Measurements from ENCODE around the gene WFDC1. TPM values are rescaled to one million over a fixed set of nuclear protein-coding genes. Genes with fewer than 3 reads are reported as not detected.

The WFDC1 gene
- total and polyA plus RNA-seq, 2 donors (not counting 1 experiment from before 2014, with no cell fraction given), result 32.1 to 34.0 TPM

- Histone ChIP-seq H3K4me2 (ENCODE audit: extremely low read depth, insufficient read depth, low read length) (no peak overlapping the region), H3K4me1 (ENCODE audit: control insufficient read depth, extremely low read depth, insufficient read depth, low read length) (peaks cover 3% of the 10 kb centered on the region), H3K27me3 (ENCODE audit: control insufficient read depth, insufficient read depth, low read length) (peaks cover under 1% of the 10 kb centered on the region), H2AFZ (ENCODE audit: low read length) (no peak overlapping the region), H3K36me3 (ENCODE audit: control insufficient read depth, insufficient read depth, low read length) (no peaks in the 10 kb centered on the region), H4K20me1 (ENCODE audit: control insufficient read depth, extremely low read depth, insufficient read depth, low read length) (no peaks in the 10 kb centered on the region), H3K4me3 (replicated peaks in 1 of 4; ENCODE audit: control extremely low read depth in 1 of 4, insufficient read depth in 1 of 4, low read depth in 3 of 4, low read length in 4 of 4) (no peak overlapping the region), H3K27ac (ENCODE audit: insufficient read depth, low read length) (no peak overlapping the region), H3K9ac (ENCODE audit: insufficient read depth, low read length) (no peak overlapping the region), H3K79me2 (ENCODE audit: control insufficient read depth, insufficient read depth, low read length) (no peaks in the 10 kb centered on the region), H3K9me3 (ENCODE audit: control insufficient read depth, insufficient read depth, low read depth, low read length) (no peaks in the 10 kb centered on the region)
- DNase-seq (ENCODE audit: low read depth in 2 of 2), result no peak
- TF ChIP-seq CTCF (conservative IDR thresholded peaks at IDR 0.05 in 1 of 2, IDR thresholded peaks at IDR 0.05 in 1 of 2; ENCODE audit: low read depth in 1 of 2, low read length in 2 of 2), result no peak
- TF ChIP-seq EZH2 (IDR thresholded peaks at IDR 0.05; ENCODE audit: low read length, missing control alignments), result no peak
Observed at GRCh38 chr16:84307209-84307954, 12.7 kb downstream of the WFDC1 start.

- no peaks in the 10 kb centered on the region for H3K9me3 ChIP-seq (ENCODE audit: control insufficient read depth, insufficient read depth, low read depth, low read length)
- no peak overlapping the region for H3K9ac ChIP-seq (ENCODE audit: insufficient read depth, low read length)
- H3K79me2 ChIP-seq (ENCODE audit: control insufficient read depth, insufficient read depth, low read length), result no peaks in the 10 kb centered on the region
- H4K20me1 ChIP-seq (ENCODE audit: control insufficient read depth, extremely low read depth, insufficient read depth, low read length), result no peaks in the 10 kb centered on the region
- no peak overlapping the region for H3K4me2 ChIP-seq (ENCODE audit: extremely low read depth, insufficient read depth, low read length)
- TF ChIP-seq EZH2 (IDR thresholded peaks at IDR 0.05; ENCODE audit: low read length, missing control alignments), result no peak
- peak; percentile 48 to 56 for TF ChIP-seq CTCF (conservative IDR thresholded peaks at IDR 0.05 in 1 of 2, IDR thresholded peaks at IDR 0.05 in 1 of 2; ENCODE audit: low read depth in 1 of 2, low read length in 2 of 2)
- no peak overlapping the region for H2AFZ ChIP-seq (ENCODE audit: low read length)
- peak in 1 of 2 donors; percentile 39 for DNase-seq (ENCODE audit: low read depth in 2 of 2)
- no peaks in the 10 kb centered on the region for H3K36me3 ChIP-seq (ENCODE audit: control insufficient read depth, insufficient read depth, low read length)
- H3K27me3 ChIP-seq (ENCODE audit: control insufficient read depth, insufficient read depth, low read length), result peaks cover 5% of the 10 kb centered on the region
- H3K4me1 ChIP-seq (ENCODE audit: control insufficient read depth, extremely low read depth, insufficient read depth, low read length), result peaks cover 3% of the 10 kb centered on the region
- no peak overlapping the region for H3K4me3 ChIP-seq (replicated peaks in 1 of 4; ENCODE audit: control extremely low read depth in 1 of 4, insufficient read depth in 1 of 4, low read depth in 3 of 4, low read length in 4 of 4)
- no peak overlapping the region for H3K27ac ChIP-seq (ENCODE audit: insufficient read depth, low read length)
Observed at GRCh38 chr16:84308120-84308519, 13.4 kb downstream of the WFDC1 start.

GRCh38 chr16:84310642-84311041 lies 16.0 kb downstream of the WFDC1 start:
- Histone ChIP-seq H3K4me3 (replicated peaks in 1 of 4; ENCODE audit: control extremely low read depth in 1 of 4, insufficient read depth in 1 of 4, low read depth in 3 of 4, low read length in 4 of 4) (no peak overlapping the region), H3K27me3 (ENCODE audit: control insufficient read depth, insufficient read depth, low read length) (peaks cover 5% of the 10 kb centered on the region), H3K36me3 (ENCODE audit: control insufficient read depth, insufficient read depth, low read length) (no peaks in the 10 kb centered on the region), H3K4me2 (ENCODE audit: extremely low read depth, insufficient read depth, low read length) (no peak overlapping the region), H3K79me2 (ENCODE audit: control insufficient read depth, insufficient read depth, low read length) (no peaks in the 10 kb centered on the region), H3K9ac (ENCODE audit: insufficient read depth, low read length) (no peak overlapping the region), H3K27ac (ENCODE audit: insufficient read depth, low read length) (no peak overlapping the region), H3K9me3 (ENCODE audit: control insufficient read depth, insufficient read depth, low read depth, low read length) (no peaks in the 10 kb centered on the region), H2AFZ (ENCODE audit: low read length) (no peak overlapping the region), H4K20me1 (ENCODE audit: control insufficient read depth, extremely low read depth, insufficient read depth, low read length) (no peaks in the 10 kb centered on the region), H3K4me1 (ENCODE audit: control insufficient read depth, extremely low read depth, insufficient read depth, low read length) (no peaks in the 10 kb centered on the region)
- DNase-seq (ENCODE audit: low read depth in 2 of 2), result no peak
- TF ChIP-seq EZH2 (IDR thresholded peaks at IDR 0.05; ENCODE audit: low read length, missing control alignments) (no peak), CTCF (conservative IDR thresholded peaks at IDR 0.05 in 1 of 2, IDR thresholded peaks at IDR 0.05 in 1 of 2; ENCODE audit: low read depth in 1 of 2, low read length in 2 of 2) (no peak)
